ENCODE measurements around the gene LILRA5.
"Not testable (repeated sequence)": the region's sequence is repeated elsewhere in the genome, so short reads cannot be mapped to it uniquely, and the experiment has no call there.

The LILRA5 gene

DNA sequence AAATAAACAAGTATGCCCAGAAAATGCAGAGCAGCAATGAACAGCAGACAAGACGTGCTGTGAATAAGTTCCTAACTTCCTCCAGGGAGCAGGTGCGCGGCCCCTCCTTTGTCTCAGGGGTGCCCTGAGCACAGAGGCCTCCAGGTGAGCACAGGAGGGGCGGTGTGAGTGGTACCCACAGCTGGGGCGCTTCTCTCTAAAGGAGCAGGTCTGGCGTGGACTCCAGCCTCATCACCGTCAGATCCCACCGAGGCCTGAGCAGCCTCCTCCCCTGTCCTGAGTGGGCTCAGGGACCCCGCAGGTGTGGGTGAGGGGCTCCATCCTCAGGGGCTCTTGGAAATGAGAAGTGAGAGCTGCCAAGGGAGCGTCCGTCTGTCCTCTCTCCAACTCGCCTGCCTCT, 3.2 kb downstream of the LILRA5 start:
- no peak overlapping the region for H3K27ac ChIP-seq (ENCODE audit: low read depth, low read length)
- no peaks in the 10 kb centered on the region for H3K36me3 ChIP-seq (ENCODE audit: control insufficient read depth in 5 of 5, insufficient read depth in 5 of 5, low read length in 5 of 5)
- no peak overlapping the region for H3K4me3 ChIP-seq (ENCODE audit: low read depth in 1 of 5, low read length in 5 of 5)
- H3K9ac ChIP-seq (ENCODE audit: low read length in 5 of 5) = no peak overlapping the region
- peaks cover 0 to 8% (median 0%) of the 10 kb centered on the region in 5 donors for H3K4me1 ChIP-seq (ENCODE audit: control insufficient read depth in 5 of 5, insufficient read depth in 5 of 5, low read length in 5 of 5)
- peaks cover 0 to 13% (median 7%) of the 10 kb centered on the region in 5 donors for H3K27me3 ChIP-seq (ENCODE audit: control insufficient read depth in 5 of 5, insufficient read depth in 4 of 5, low read length in 5 of 5)
- no peaks in the 10 kb centered on the region for H3K9me3 ChIP-seq (ENCODE audit: control insufficient read depth in 5 of 5, low read length in 5 of 5)

DNA sequence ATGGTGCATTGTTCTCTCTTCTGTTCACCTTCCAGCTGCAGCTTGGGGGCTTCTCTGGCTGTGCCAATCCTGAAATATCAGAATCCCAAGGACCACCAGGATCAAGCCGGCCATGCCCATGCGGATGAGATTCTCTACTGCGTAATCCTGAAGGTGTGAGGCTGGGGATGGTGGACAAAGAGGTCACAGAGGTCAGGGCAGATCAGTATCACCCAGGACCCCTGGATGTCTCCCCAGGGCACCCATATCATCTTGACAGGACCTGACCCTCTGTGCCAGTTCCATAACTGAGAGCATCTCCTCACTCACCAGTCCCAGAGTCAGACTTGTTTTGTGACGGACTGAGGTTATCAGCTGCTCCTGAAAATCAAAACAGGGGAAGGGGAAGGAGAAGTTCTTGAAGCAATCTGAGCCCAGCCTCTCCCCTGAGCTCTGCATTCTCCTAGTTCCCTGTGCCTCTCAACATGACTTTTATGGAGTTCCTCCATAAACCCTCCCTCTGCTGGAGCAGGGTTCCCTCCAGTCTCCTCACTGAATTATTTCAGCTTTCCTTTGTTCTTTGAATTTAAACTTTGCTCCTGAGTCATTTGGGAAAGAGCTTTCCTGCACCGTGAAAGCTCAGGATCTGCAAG, 5.5 kb downstream of the LILRA5 start:
- H3K27ac ChIP-seq (ENCODE audit: low read depth, low read length) = no peak overlapping the region
- no peaks in the 10 kb centered on the region for H3K9me3 ChIP-seq (ENCODE audit: control insufficient read depth in 5 of 5, low read length in 5 of 5)
- no peaks in the 10 kb centered on the region for H3K36me3 ChIP-seq (ENCODE audit: control insufficient read depth in 5 of 5, insufficient read depth in 5 of 5, low read length in 5 of 5)
- peaks cover 0 to 6% (median 0%) of the 10 kb centered on the region in 5 donors for H3K4me1 ChIP-seq (ENCODE audit: control insufficient read depth in 5 of 5, insufficient read depth in 5 of 5, low read length in 5 of 5)
- peaks cover 0 to 12% (median 7%) of the 10 kb centered on the region in 5 donors for H3K27me3 ChIP-seq (ENCODE audit: control insufficient read depth in 5 of 5, insufficient read depth in 4 of 5, low read length in 5 of 5)
- no peak overlapping the region for H3K9ac ChIP-seq (ENCODE audit: low read length in 5 of 5)
- H3K4me3 ChIP-seq (ENCODE audit: low read depth in 1 of 5, low read length in 5 of 5) = no peak overlapping the region

DNA sequence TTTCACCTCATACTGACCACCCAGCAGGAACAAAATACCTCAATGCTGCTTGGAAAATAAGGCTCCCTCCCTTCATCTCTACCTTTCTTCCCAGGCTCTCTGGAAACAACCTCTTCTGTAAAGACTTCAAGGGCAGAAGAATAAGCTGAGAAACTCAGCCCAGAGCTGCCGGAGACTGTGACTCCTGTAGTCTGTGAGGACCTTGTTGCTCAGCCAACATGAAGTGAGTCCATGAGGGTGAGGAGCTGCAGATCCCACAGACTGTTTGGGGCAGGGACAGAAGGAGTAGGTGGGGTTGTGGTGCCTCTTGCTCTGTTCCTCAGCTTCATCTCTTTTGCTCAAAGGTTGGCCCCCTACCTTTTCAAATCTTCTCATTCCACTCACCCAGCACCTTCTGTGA, 7.8 kb downstream of the LILRA5 start:
- Histone ChIP-seq H3K27me3 (ENCODE audit: control insufficient read depth in 5 of 5, insufficient read depth in 4 of 5, low read length in 5 of 5) (peaks cover 0 to 9% (median 2%) of the 10 kb centered on the region in 5 donors), H3K9ac (ENCODE audit: low read length in 5 of 5) (no peak overlapping the region), H3K36me3 (ENCODE audit: control insufficient read depth in 5 of 5, insufficient read depth in 5 of 5, low read length in 5 of 5) (no peaks in the 10 kb centered on the region), H3K27ac (ENCODE audit: low read depth, low read length) (no peak overlapping the region), H3K4me1 (ENCODE audit: control insufficient read depth in 5 of 5, insufficient read depth in 5 of 5, low read length in 5 of 5) (peaks cover 0 to 10% (median 0%) of the 10 kb centered on the region in 5 donors), H3K4me3 (ENCODE audit: low read depth in 1 of 5, low read length in 5 of 5) (no peak overlapping the region), H3K9me3 (ENCODE audit: control insufficient read depth in 5 of 5, low read length in 5 of 5) (no peaks in the 10 kb centered on the region)

DNA sequence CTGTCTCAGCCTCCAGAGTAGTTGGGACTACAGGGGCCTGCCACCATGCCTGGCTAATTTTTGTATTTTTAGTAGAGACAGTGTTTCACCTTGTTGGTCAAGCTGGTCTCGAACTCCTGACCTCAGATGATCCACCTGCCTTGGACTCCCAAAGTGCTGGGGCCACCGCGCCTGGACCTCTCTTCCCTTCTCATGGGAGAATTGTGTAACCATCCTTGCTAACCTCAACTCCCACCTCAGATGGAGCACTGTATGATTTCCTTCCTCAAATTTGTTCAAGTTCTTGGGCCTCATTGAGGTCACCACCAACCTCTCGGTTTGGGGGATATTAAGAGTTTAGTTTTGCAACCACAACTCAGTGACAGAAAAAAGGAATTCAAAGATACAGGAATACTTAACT, 10.7 kb downstream of the LILRA5 start:
- Histone ChIP-seq H3K27me3 (ENCODE audit: control insufficient read depth in 5 of 5, insufficient read depth in 4 of 5, low read length in 5 of 5) (peaks cover 0 to 13% (median 6%) of the 10 kb centered on the region in 5 donors), H3K36me3 (ENCODE audit: control insufficient read depth in 5 of 5, insufficient read depth in 5 of 5, low read length in 5 of 5) (no peaks in the 10 kb centered on the region), H3K9ac (ENCODE audit: low read length in 5 of 5) (no peak overlapping the region), H3K27ac (ENCODE audit: low read depth, low read length) (no peak overlapping the region), H3K9me3 (ENCODE audit: control insufficient read depth in 5 of 5, low read length in 5 of 5) (no peaks in the 10 kb centered on the region), H3K4me1 (ENCODE audit: control insufficient read depth in 5 of 5, insufficient read depth in 5 of 5, low read length in 5 of 5) (peaks cover 0 to 7% (median 0%) of the 10 kb centered on the region in 5 donors), H3K4me3 (ENCODE audit: low read depth in 1 of 5, low read length in 5 of 5) (no peak overlapping the region)

DNA sequence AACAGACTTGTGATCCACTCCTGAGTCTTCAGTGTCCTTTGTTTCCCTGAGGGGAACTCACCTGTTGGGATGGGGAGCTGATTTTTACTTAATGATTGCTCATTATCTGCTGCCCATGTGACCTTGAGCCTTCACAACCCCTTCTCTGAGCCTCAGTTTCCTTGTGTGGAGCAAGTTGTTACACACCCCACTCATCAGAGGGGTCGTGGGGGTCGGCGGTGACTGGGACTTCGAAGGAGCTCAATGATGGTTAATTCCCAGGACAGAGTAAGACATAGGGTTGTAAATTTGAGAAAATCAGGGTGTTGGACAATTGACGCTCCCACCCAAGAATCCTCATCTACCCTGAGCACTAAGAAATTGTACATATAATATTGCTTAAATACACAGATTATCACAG, 13.5 kb downstream of the LILRA5 start:
- Histone ChIP-seq H3K9me3 (ENCODE audit: control insufficient read depth in 5 of 5, low read length in 5 of 5) (no peaks in the 10 kb centered on the region), H3K4me3 (ENCODE audit: low read depth in 1 of 5, low read length in 5 of 5) (no peak overlapping the region), H3K27me3 (ENCODE audit: control insufficient read depth in 5 of 5, insufficient read depth in 4 of 5, low read length in 5 of 5) (peaks cover 0 to 7% (median 4%) of the 10 kb centered on the region in 5 donors), H3K36me3 (ENCODE audit: control insufficient read depth in 5 of 5, insufficient read depth in 5 of 5, low read length in 5 of 5) (no peaks in the 10 kb centered on the region), H3K9ac (ENCODE audit: low read length in 5 of 5) (no peak overlapping the region), H3K4me1 (ENCODE audit: control insufficient read depth in 5 of 5, insufficient read depth in 5 of 5, low read length in 5 of 5) (peaks cover 0 to 7% (median 0%) of the 10 kb centered on the region in 5 donors), H3K27ac (ENCODE audit: low read depth, low read length) (no peak overlapping the region)

DNA sequence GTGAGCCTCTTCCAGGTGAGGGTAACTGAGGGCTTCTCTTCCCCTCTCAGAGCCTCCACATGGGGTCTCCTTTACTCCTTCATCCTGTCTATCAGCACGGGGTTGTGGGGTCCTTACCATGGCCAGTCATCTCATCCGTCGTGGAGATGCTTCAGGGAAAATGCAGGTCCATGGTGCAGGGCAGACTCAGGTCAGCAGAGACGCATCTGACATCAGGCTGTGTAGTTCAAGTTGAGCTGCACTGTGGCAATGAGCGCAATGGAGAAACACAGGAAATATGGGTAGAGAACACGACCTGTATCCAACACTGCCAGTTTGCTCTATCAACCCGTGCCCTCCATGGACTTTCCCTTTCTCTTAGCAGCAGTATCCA, 13.9 kb downstream of the LILRA5 start:
- Histone ChIP-seq H3K9ac (ENCODE audit: low read length in 5 of 5) (no peak overlapping the region), H3K4me1 (ENCODE audit: control insufficient read depth in 5 of 5, insufficient read depth in 5 of 5, low read length in 5 of 5) (peaks cover 0 to 4% (median 0%) of the 10 kb centered on the region in 5 donors), H3K27ac (ENCODE audit: low read depth, low read length) (no peak overlapping the region), H3K9me3 (ENCODE audit: control insufficient read depth in 5 of 5, low read length in 5 of 5) (peaks cover 0 to 2% (median 0%) of the 10 kb centered on the region in 5 donors), H3K36me3 (ENCODE audit: control insufficient read depth in 5 of 5, insufficient read depth in 5 of 5, low read length in 5 of 5) (no peaks in the 10 kb centered on the region), H3K27me3 (ENCODE audit: control insufficient read depth in 5 of 5, insufficient read depth in 4 of 5, low read length in 5 of 5) (peaks cover under 1 to 11% (median 4%) of the 10 kb centered on the region in 5 donors), H3K4me3 (ENCODE audit: low read depth in 1 of 5, low read length in 5 of 5) (no peak overlapping the region)

DNA sequence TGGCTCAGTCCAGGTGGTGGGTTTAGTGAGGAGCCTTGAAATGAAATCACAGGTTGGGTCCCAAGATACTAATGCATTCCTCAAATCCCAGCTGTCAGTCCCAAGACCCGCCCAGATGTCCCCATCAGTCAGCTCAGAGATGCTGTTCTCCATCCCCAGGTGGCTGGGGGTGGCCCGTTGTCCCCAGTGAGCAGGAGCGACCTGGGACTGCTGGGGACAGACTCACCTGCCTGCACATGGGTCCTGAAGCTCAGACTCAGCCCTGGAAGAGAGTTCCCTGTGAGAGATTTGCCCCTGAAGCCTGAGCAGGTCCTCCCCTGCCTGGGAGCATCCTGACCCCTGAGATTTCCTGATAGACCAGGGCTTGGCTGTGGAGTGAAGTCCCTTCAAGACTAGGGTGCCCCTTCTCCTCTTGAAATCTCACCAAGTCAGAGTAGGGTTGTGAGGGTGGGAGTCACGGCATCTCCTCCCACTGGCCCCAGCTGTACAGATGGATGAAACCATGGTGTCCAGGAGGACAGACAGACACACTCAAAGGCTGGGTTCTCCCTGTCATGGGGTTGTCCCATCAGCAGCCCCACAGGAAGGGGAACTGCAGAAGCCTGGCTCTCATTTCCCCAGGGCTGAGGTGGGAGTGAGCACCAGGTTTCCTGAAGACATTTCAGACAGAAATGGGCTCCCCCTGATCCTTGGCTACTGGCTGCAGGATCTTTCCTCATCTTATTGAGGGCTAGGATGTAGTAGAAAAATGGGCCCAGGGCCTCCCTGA, 14.4 kb downstream of the LILRA5 start:
- Histone ChIP-seq H3K36me3 (ENCODE audit: control insufficient read depth in 5 of 5, insufficient read depth in 5 of 5, low read length in 5 of 5) (no peaks in the 10 kb centered on the region), H3K27ac (ENCODE audit: low read depth, low read length) (no peak overlapping the region), H3K9me3 (ENCODE audit: control insufficient read depth in 5 of 5, low read length in 5 of 5) (peaks cover 0 to 8% (median 0%) of the 10 kb centered on the region in 5 donors), H3K9ac (ENCODE audit: low read length in 5 of 5) (no peak overlapping the region), H3K4me3 (ENCODE audit: low read depth in 1 of 5, low read length in 5 of 5) (no peak overlapping the region), H3K4me1 (ENCODE audit: control insufficient read depth in 5 of 5, insufficient read depth in 5 of 5, low read length in 5 of 5) (peaks cover 0 to 4% (median 0%) of the 10 kb centered on the region in 5 donors), H3K27me3 (ENCODE audit: control insufficient read depth in 5 of 5, insufficient read depth in 4 of 5, low read length in 5 of 5) (peaks cover 4 to 15% (median 10%) of the 10 kb centered on the region in 5 donors)

DNA sequence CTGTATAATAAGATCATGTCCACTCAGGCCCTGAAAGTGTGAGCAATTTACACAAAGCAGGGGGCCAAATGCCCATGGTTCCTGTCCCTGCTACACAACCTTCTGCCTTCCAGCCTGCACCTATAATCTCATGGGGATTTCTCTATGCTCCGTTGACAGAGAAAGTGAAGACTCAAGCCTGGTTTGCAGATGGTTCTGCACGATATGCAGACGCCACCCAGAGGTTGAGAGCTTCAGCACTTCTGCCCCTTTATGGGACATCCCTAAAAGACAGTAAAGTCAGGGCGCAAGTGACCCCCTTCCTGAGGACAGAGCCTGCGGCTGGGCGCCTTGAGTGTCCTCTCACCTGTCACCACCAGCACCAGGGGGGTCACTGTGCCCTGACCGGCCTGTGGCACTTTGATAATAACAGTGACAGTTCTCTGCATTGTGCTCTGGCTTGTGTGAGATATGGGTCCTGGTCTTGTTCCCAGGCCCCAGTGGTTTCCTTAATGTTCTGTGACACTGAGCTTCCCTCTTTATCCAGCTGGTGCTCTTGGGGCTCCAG, 15.1 kb downstream of the LILRA5 start:
- Histone ChIP-seq H3K4me3 (ENCODE audit: low read depth in 1 of 5, low read length in 5 of 5) (no peak overlapping the region), H3K36me3 (ENCODE audit: control insufficient read depth in 5 of 5, insufficient read depth in 5 of 5, low read length in 5 of 5) (no peaks in the 10 kb centered on the region), H3K27me3 (ENCODE audit: control insufficient read depth in 5 of 5, insufficient read depth in 4 of 5, low read length in 5 of 5) (peaks cover 4 to 15% (median 10%) of the 10 kb centered on the region in 5 donors), H3K9ac (ENCODE audit: low read length in 5 of 5) (no peak overlapping the region), H3K4me1 (ENCODE audit: control insufficient read depth in 5 of 5, insufficient read depth in 5 of 5, low read length in 5 of 5) (peaks cover 0 to 4% (median 0%) of the 10 kb centered on the region in 5 donors), H3K9me3 (ENCODE audit: control insufficient read depth in 5 of 5, low read length in 5 of 5) (peaks cover 0 to 10% (median 0%) of the 10 kb centered on the region in 5 donors), H3K27ac (ENCODE audit: low read depth, low read length) (no peak overlapping the region)

DNA sequence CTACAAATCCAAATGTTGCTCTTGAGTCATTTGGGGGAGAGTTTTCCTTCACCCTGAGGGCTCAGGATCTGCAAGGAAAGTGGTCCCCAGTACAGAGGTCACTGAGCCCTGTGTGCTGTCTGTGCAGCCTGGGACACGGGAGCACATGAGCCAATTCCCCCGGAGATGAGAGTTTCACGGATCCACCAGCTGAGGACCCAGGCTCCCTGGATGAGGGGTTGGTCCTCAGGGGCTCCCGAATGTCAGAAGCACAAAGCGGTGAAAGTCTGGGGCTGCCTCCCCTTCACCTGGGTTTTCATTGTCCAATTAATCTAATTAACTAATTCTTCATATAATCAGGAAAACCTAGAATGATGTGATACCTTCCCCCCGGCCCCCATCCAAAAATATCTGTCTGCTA, 18.4 kb downstream of the LILRA5 start:
- H3K9ac ChIP-seq (ENCODE audit: low read length in 5 of 5) = no peak overlapping the region
- no peaks in the 10 kb centered on the region for H3K36me3 ChIP-seq (ENCODE audit: control insufficient read depth in 5 of 5, insufficient read depth in 5 of 5, low read length in 5 of 5)
- H3K27me3 ChIP-seq (ENCODE audit: control insufficient read depth in 5 of 5, insufficient read depth in 4 of 5, low read length in 5 of 5) = peaks cover 4 to 15% (median 10%) of the 10 kb centered on the region in 5 donors
- H3K27ac ChIP-seq (ENCODE audit: low read depth, low read length) = no peak overlapping the region
- no peaks in the 10 kb centered on the region for H3K4me1 ChIP-seq (ENCODE audit: control insufficient read depth in 5 of 5, insufficient read depth in 5 of 5, low read length in 5 of 5)
- peaks cover 0 to 10% (median 0%) of the 10 kb centered on the region in 5 donors for H3K9me3 ChIP-seq (ENCODE audit: control insufficient read depth in 5 of 5, low read length in 5 of 5)
- no peak overlapping the region for H3K4me3 ChIP-seq (ENCODE audit: low read depth in 1 of 5, low read length in 5 of 5)

DNA sequence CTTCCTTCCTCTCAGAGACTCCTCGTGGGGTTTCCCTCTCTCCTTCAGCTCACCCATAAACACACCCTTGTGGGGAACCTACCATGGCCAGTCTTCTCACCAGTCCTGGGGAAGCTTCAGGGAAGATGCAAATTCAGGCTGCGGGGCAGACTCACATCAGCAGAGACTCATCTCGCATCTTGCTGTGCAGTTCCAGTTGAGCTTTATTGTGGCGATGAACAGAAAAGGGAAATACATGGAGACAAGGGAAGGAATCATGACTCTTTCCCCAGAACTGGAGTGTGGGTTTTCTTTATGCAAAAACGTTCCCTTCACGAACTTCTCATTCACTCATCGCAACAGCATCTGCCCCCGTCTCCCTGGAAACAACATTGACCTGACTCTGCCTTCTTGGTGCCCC, 23.8 kb downstream of the LILRA5 start:
- not testable (repeated sequence) for H3K4me1 ChIP-seq (ENCODE audit: control insufficient read depth in 5 of 5, insufficient read depth in 5 of 5, low read length in 5 of 5); H3K9ac ChIP-seq (ENCODE audit: low read length in 5 of 5); H3K9me3 ChIP-seq (ENCODE audit: control insufficient read depth in 5 of 5, low read length in 5 of 5); H3K27ac ChIP-seq (ENCODE audit: low read depth, low read length); H3K27me3 ChIP-seq (ENCODE audit: control insufficient read depth in 5 of 5, insufficient read depth in 4 of 5, low read length in 5 of 5); H3K4me3 ChIP-seq (ENCODE audit: low read depth in 1 of 5, low read length in 5 of 5); H3K36me3 ChIP-seq (ENCODE audit: control insufficient read depth in 5 of 5, insufficient read depth in 5 of 5, low read length in 5 of 5)

Data from subcutaneous abdominal adipose tissue (tissue), 5 donors.